AG04449 (cell line): ENCODE measurements around the gene ADAMTSL1.

Source experiments
- CTCF ChIA-PET: fragments of 350-600 bp; formaldehyde crosslinking; extraction: SDS; loops from one replicate; lab custom pipeline; 2021; ENCODE audit warnings: antibody characterized with exemption; lab: Yijun Ruan, JAX
- POLR2A ChIA-PET: fragments of 400-600, 350-600 bp; formaldehyde crosslinking; extraction: SDS; loops from one replicate; lab custom pipeline; 2020; ENCODE audit warnings: antibody characterized with exemption, inconsistent platforms; lab: Yijun Ruan, JAX
- DNase-seq: peaks from one replicate; pipeline ENCODE4 v3.0.0-alpha.2; 2010; ENCODE audit warnings: low read depth, low spot score
- H3K4me3 ChIP-seq: 2 replicates; pipeline ENCODE4 v1.5.1; 2011; ENCODE audit warnings: low read depth, mild to moderate bottlenecking, control low read depth, low read length
- TF ChIP-seq, protein P1 (sequence below): IDR thresholded peaks from one replicate; pipeline ENCODE4 v1.5.1; 2011; ENCODE audit warnings: mild to moderate bottlenecking, moderate library complexity, low read length, control low read depth, inconsistent platforms; ENCODE audit not compliant: insufficient read depth; ENCODE audit errors: missing control alignments

Gene ADAMTSL1

DNA sequence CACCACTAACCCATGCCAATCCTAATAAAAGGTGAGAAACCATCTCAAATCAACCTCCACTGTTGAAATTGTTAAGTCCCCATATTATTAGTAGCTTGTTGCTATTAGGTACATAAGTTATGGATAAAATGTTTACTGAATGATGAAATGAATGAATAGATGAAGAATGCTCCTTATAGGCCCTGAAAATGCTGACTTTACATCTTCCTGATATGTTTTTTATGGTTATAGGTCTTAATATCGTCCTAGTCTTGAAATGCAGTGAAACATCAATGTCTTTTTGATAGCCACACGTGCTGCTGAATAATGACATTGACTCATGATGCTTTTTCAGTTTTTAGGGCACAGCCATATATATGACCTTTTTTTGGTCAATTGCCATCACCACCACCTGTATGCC lies 281.3 kb downstream of the ADAMTSL1 start:
- ChIA-PET CTCF (interaction anchor here (1.1 to 1.6 kb wide), 4 partner anchors 9 to 500 kb away, joined by 3 to 5 read pairs (median 4); no protein-coding TSS in a partner anchor), POLR2A (no interaction called here)
- TF ChIP-seq, protein P1, sequence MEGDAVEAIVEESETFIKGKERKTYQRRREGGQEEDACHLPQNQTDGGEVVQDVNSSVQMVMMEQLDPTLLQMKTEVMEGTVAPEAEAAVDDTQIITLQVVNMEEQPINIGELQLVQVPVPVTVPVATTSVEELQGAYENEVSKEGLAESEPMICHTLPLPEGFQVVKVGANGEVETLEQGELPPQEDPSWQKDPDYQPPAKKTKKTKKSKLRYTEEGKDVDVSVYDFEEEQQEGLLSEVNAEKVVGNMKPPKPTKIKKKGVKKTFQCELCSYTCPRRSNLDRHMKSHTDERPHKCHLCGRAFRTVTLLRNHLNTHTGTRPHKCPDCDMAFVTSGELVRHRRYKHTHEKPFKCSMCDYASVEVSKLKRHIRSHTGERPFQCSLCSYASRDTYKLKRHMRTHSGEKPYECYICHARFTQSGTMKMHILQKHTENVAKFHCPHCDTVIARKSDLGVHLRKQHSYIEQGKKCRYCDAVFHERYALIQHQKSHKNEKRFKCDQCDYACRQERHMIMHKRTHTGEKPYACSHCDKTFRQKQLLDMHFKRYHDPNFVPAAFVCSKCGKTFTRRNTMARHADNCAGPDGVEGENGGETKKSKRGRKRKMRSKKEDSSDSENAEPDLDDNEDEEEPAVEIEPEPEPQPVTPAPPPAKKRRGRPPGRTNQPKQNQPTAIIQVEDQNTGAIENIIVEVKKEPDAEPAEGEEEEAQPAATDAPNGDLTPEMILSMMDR = no peak
- no peak for DNase-seq
- no peak overlapping the region for H3K4me3 ChIP-seq

DNA sequence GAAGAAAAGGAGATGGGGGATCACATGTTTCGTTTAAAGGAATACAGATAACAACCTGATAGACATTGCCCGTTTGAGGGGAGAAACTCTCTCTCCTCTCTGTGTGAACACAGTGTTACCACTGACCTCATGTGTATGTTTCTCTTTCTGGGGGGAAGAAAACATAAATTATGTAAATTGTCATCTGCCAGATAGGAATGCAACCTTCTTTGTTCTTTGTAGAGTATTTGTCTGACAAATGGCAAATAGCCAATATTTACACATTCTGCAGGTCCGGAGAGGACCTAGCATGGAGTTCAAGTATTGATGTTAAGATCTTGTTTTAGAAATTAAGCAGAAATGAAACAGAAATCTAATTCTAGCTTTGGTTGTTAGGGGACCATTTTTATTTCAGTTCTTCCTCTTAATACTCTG lies 282.8 kb downstream of the ADAMTSL1 start:
- no peak for DNase-seq
- H3K4me3 ChIP-seq = no peak overlapping the region
- ChIA-PET POLR2A (no interaction called here), CTCF (interaction anchor here (0.6 to 1.3 kb wide), 2 partner anchors 11 to 17 kb away, joined by 3 read pairs; no protein-coding TSS in a partner anchor)
- TF ChIP-seq, protein P1 = no peak

DNA sequence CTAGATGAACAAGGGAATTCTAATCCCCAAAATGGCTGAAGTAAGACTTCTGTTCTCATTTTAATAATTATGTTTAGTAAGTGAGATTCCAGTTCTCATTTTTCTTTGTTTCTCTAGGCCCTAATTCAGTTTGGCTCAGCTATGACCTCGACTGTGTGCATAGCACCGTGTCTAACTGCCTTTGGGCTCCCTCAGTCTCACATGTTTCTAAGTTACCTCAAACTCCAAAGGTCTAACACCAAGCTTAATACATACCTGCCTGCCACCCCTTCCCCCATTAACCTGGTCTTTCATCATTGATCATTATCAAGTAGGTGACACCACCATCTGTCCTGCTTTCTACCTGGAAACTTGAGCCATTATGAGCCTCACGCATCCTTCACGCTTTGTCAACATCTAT lies 285.9 kb downstream of the ADAMTSL1 start:
- TF ChIP-seq, protein P1 = no peak
- no peak overlapping the region for H3K4me3 ChIP-seq
- DNase-seq = no peak
- ChIA-PET CTCF (no interaction called here), POLR2A (no interaction called here)

DNA sequence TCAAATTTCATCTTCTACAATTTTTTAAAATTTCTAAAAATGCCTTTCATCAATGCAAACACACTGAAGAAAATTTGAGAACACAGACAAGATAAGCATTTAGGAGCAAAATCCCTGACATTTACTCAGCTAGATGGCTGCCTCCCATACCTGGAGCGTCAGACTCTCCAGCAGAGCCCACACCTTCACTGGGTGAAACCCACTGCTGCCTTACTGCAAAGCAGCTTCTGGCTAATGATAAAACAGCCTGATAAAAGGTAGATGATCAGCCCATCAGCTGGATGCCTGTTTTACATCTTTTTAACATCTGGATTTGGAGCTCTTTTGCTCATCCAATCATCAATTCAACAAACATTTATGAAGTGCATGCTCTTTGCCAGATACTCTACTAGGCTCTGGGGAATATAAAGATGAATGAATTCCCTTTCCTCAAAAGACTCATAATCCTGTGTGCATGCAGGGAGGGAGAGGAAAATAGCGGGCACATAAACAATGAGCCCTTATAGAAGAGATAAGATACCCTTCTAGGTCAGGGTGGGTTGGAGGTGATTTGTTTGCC lies 287.9 kb downstream of the ADAMTSL1 start:
- ChIA-PET POLR2A (no interaction called here), CTCF (no interaction called here)
- no peak for DNase-seq
- TF ChIP-seq, protein P1 = no peak
- H3K4me3 ChIP-seq = no peak overlapping the region

DNA sequence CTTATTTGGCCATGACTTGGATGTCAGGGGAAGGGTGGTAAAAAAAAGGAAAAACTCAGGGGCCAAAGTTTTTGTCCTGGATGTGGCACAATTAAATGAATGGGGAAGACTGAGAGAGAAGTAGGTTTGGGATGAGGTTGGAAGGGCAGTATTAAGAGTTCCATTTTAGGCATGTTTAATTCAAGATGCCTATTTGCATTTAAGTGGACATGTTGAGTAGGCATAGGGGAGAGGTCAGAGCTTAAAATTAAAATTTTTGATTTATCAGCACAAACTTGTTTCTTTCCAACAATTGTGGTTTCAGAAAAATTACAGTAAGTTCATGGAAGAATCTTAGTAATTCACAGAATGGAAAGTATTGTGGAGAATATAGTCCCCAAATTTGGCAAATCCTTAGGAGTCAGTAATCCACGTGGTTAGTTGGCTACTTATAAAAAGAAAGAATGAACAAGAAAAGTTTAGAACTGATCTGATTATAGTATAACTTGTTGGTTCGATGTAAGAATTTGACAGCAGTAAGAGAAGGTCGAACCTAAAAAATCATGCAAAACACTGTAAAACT lies 293.1 kb downstream of the ADAMTSL1 start:
- ChIA-PET POLR2A (interaction anchor here (0.6 kb wide), 1 partner anchor 22 kb away, joined by 3 read pairs; no protein-coding TSS in a partner anchor), CTCF (interaction anchor here (0.8 kb wide), 1 partner anchor 10 kb away, joined by 3 read pairs; no protein-coding TSS in a partner anchor)
- TF ChIP-seq, protein P1 = no peak
- H3K4me3 ChIP-seq = no peak overlapping the region
- DNase-seq = no peak

DNA sequence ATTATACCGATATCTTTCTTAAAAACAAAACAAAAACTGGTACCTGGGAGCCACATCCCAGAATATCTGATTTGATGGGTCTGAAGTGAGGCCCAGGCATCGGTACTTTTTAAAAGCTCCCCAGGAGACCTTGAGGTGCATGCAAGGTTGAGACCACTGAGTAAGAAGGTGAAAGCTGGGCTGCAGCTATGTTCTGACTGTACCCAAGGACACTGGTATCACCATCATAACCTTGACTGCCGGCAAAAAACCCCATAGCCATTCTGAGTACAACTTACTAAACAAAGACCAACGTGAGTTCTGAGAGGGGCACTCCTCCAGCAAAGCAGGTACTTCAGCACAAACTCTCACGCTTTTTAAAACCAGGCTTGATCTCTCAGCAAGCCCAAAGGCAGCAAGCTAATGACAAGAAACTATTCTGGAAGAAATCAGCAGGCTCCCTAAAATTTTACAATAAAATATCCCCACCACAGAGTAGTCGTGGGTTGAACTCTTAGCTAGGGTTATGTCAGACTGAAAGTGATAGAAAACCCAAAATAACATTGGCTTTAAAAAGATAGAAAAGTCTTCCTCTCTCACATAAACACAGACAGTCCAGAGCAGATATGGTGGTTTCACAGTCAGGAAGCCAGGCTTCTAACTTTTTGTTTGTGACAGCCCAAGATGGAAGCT lies 295.1 kb downstream of the ADAMTSL1 start:
- TF ChIP-seq, protein P1 = no peak
- H3K4me3 ChIP-seq = no peak overlapping the region
- DNase-seq = no peak
- ChIA-PET POLR2A (no interaction called here), CTCF (interaction anchor here (1.5 kb wide), 2 partner anchors 10 to 259 kb away, joined by 3 read pairs; no protein-coding TSS in a partner anchor)
